Thyroid gland (tissue), 4 donors: ENCODE results near the gene LILRA6. TPM values are rescaled to one million over a fixed set of nuclear protein-coding genes. Genes with fewer than 3 reads are reported as not detected.

Source experiments
- DNase-seq, 2 donors: peaks; one replicate each; pipeline ENCODE4 v3.0.0-alpha.2; 2019
- H3K27ac ChIP-seq, 3 donors: fragments of 200-600 bp; sonication (generic); 1 replicate in 2 of 3; 2 replicates in 1 of 3; pipeline ENCODE4 v1.5.1; 2016 to 2019; ENCODE audit warnings: mild to moderate bottlenecking in 1 of 3, moderate library complexity in 1 of 3
- H3K27me3 ChIP-seq: fragments of 200-600 bp; sonication (generic); one replicate; pipeline ENCODE4 v1.5.1; 2019
- H3K36me3 ChIP-seq, 2 donors: fragments of 200-600 bp; sonication (generic); one replicate each; pipeline ENCODE4 v1.5.1; 2016 to 2019
- H3K4me1 ChIP-seq, 2 donors: fragments of 200-600 bp; sonication (generic); one replicate each; pipeline ENCODE4 v1.5.1; 2017 to 2019
- H3K4me3 ChIP-seq, 3 donors: fragments of 200-600 bp; sonication (generic); replicated peaks in 1 of 3; 1 replicate in 2 of 3; 2 replicates in 1 of 3; pipeline ENCODE4 v1.5.1; 2016; ENCODE audit warnings: mild to moderate bottlenecking in 1 of 3
- H3K9me3 ChIP-seq: fragments of 200-600 bp; sonication (generic); one replicate; pipeline ENCODE4 v1.5.1; 2017
- POLR2A ChIP-seq, 2 donors: fragments of 450-650 bp; IDR thresholded peaks; one replicate each; pipeline ENCODE4 v1.6.1; 2017; ENCODE audit warnings: antibody characterized with exemption in 2 of 2, mild to moderate bottlenecking in 2 of 2, moderate library complexity in 1 of 2
- WGBS, 2 donors: methylation state at CpG; one replicate each; pipeline ENCODE4 v1.1.5; 2017; 5-methylcytosine and 5-hydroxymethylcytosine counted together
- intact Hi-C: fragments of 100-400 bp; cut with DNase I; formaldehyde crosslinking; loops from one replicate; pipeline ENCODE4 v1.15.1; 2023
- total RNA-seq, 4 donors: library from RNA; depleted of rRNA; stranded (reverse); fragments of >200 nt; gene quantifications; one replicate each; pipeline ENCODE4 v1.2.3, GENCODE V29; 2016
- TF ChIP-seq, protein P1 (sequence below), 6 experiments: fragments of 200-600 bp in 3 of 6; fragments of 450-650 bp in 3 of 6; sonication (generic) in 3 of 6; IDR thresholded peaks; one replicate each; pipeline ENCODE4 v1.5.1; 2016 to 2019; ENCODE audit warnings: antibody characterized with exemption in 6 of 6, mild to moderate bottlenecking in 2 of 6, inconsistent platforms in 1 of 6, moderate library complexity in 1 of 6

LILRA6 gene
- total RNA-seq, 4 donors from 2014 or later: 0.46 to 1.6 (median 1.1) TPM; not detected in 1

DNA sequence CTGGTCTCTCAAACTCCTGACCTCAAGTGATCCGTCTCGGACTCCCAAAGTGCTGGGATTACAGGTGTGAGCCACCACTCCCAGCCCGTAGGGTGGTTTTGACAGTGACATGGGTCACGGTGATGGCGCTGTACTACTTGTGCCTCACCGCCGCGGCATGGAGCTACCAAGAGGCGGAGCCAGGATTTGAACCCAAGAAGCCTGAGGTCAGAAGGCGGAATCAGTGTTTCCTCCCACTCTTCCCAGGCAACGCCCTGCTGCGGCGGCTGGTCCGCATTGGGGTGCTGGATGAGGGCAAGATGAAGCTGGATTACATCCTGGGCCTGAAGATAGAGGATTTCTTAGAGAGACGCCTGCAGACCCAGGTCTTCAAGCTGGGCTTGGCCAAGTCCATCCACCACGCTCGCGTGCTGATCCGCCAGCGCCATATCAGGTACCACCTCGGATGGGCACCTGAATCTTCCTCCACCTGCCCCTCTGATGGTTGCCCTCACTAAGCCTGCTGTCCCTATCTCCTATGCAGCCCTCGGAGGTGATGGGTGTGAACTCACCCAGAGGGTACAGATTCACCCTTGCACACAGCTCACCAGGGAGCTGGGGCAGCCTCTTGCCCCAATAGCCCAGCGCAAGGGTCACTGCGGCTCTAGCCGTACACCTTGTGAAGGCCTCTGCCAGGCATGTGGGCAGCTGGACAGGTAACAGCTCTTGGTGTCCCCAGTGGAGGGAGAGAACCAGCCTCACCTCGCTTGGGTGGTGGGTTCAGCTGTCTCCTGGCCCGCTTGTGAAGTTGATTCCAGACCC is 36.4 kb downstream of the LILRA6 start:
- Histone ChIP-seq H3K36me3 (peaks cover 55 to 66% of the 10 kb centered on the region in 2 donors), H3K27me3 (no peaks in the 10 kb centered on the region), H3K27ac (no peak overlapping the region), H3K4me1 (peaks cover 27 to 53% of the 10 kb centered on the region in 2 donors), H3K9me3 (no peaks in the 10 kb centered on the region), H3K4me3 (no peak overlapping the region)
- TF ChIP-seq POLR2A (IDR thresholded peaks at IDR 0.05): no peak
- TF ChIP-seq, protein P1, sequence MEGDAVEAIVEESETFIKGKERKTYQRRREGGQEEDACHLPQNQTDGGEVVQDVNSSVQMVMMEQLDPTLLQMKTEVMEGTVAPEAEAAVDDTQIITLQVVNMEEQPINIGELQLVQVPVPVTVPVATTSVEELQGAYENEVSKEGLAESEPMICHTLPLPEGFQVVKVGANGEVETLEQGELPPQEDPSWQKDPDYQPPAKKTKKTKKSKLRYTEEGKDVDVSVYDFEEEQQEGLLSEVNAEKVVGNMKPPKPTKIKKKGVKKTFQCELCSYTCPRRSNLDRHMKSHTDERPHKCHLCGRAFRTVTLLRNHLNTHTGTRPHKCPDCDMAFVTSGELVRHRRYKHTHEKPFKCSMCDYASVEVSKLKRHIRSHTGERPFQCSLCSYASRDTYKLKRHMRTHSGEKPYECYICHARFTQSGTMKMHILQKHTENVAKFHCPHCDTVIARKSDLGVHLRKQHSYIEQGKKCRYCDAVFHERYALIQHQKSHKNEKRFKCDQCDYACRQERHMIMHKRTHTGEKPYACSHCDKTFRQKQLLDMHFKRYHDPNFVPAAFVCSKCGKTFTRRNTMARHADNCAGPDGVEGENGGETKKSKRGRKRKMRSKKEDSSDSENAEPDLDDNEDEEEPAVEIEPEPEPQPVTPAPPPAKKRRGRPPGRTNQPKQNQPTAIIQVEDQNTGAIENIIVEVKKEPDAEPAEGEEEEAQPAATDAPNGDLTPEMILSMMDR (IDR thresholded peaks at IDR 0.05): no peak
- intact Hi-C loops: no loop called here
- no peak for DNase-seq
- 90 to 94% methylated on average over 15 to 23 of the region's 27 CpGs for WGBS, 2 donors

DNA sequence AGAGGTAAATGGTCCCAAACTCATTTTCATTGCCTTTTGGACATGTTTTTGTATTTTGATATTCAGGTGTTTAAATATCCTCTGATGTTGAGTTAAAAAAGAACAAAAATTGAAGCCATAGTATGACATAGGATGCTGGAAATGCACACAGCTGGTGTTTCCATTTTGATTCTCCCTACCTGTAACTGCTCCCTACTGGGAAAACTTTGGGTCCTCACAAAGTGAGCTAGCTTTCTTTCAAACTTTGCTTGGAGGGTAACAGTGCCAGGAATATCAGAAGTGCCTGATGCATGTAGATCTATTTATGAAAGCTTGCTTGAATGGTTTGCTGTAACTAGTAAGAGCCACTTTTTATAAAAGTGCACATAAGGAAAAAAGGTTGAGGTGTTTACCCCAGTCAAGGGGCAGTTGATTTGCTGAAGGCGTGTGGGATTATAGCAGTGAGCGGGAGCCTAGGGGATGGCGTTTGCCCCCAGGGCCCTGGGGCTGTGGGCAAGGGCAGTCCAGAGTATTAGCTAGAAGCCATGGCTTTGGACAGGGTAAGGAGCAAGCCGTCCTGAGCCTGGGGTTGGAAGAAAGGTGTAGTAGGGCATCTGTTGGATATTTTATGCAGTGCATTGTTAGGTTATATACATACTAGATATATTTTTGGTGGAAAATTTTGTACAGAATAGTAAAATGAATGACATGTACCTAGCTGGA is 37.7 kb downstream of the LILRA6 start:
- H3K9me3 ChIP-seq: no peaks in the 10 kb centered on the region
- 85 to 90% methylated on average over 4 of the region's 4 CpGs for WGBS, 2 donors
- H3K27me3 ChIP-seq: no peaks in the 10 kb centered on the region
- H3K27ac ChIP-seq: no peak overlapping the region
- intact Hi-C loops: no loop called here
- no peak overlapping the region for H3K4me3 ChIP-seq
- TF ChIP-seq, protein P1 (IDR thresholded peaks at IDR 0.05): no peak
- TF ChIP-seq POLR2A (IDR thresholded peaks at IDR 0.05): no peak
- DNase-seq: no peak
- H3K4me1 ChIP-seq: peaks cover 27 to 47% of the 10 kb centered on the region in 2 donors
- peaks cover 55 to 66% of the 10 kb centered on the region in 2 donors for H3K36me3 ChIP-seq

DNA sequence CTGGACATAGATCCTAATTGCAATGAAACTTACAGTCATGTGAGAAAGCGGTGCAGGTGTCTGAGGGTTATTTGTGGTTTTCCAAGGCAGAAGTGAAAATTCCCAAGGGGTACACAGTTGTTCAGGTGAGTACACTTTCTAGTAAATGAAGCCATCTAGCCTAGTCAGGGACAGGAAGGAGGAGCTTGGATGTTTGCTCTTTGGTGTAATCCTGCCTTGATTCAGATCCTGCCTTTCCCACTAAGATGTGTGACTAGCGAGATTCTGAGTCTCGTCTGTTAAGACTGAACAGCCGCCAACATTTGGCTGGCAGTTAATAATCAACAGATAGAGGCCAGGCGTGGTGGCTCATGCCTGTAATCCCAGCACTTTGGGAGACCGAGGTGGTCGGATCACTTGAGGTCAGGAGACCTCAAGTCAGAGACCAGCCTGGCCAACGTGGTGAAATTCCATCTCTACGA is 39.4 kb downstream of the LILRA6 start:
- no peak for DNase-seq
- intact Hi-C loops: no loop called here
- no peak overlapping the region for H3K4me3 ChIP-seq
- TF ChIP-seq, protein P1 (IDR thresholded peaks at IDR 0.05): no peak
- no peaks in the 10 kb centered on the region for H3K27me3 ChIP-seq
- H3K27ac ChIP-seq: no peak overlapping the region
- no peaks in the 10 kb centered on the region for H3K9me3 ChIP-seq
- peaks cover 52 to 65% of the 10 kb centered on the region in 2 donors for H3K36me3 ChIP-seq
- H3K4me1 ChIP-seq: peaks cover 21 to 33% of the 10 kb centered on the region in 2 donors
- 77 to 85% methylated on average over 9 of the region's 9 CpGs for WGBS, 2 donors

DNA sequence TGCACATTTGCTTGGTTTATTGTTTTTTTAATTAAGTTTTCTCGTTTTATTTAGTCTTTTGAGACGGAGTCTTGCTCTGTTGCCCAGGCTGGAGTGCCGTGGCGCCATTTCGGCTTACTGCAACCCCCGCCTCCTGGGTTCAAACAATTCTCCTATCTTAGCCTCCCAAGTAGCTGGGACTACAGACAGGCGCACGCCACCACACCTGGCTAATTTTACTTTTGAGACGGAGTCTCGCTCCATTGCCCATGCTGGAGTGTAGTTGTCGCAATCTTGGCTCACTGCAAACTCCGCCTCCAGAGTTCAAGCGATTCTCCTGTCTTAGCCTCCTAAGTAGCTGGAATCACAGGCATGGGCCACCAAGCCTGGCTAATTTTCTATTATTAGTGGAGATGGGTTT is 40.6 kb downstream of the LILRA6 start:
- H3K27me3 ChIP-seq: no peaks in the 10 kb centered on the region
- peaks cover 40 to 53% of the 10 kb centered on the region in 2 donors for H3K36me3 ChIP-seq
- peaks cover 21 to 33% of the 10 kb centered on the region in 2 donors for H3K4me1 ChIP-seq
- H3K9me3 ChIP-seq: no peaks in the 10 kb centered on the region
- WGBS, 2 donors: 65 to 80% methylated on average over 13 of the region's 13 CpGs
- H3K4me3 ChIP-seq: peak overlapping the region in 1 of 3 donors; percentile 78
- DNase-seq: peak in 1 of 2 donors; percentile 17
- intact Hi-C loops: no loop called here
- TF ChIP-seq, protein P1 (IDR thresholded peaks at IDR 0.05): no peak
- TF ChIP-seq POLR2A (IDR thresholded peaks at IDR 0.05): no peak
- peak overlapping the region in 2 of 3 donors; percentile 92 to 98 for H3K27ac ChIP-seq
